ENCODE results near the gene HTR3B.

The HTR3B gene

GRCh38 chr11:113984781-113985180, 80.2 kb downstream of the HTR3B start:
- no peak for TF ChIP-seq FOXP2 (optimal IDR thresholded peaks at IDR 0.05; ENCODE audit: borderline replicate concordance, extremely low read depth, extremely low read length, insufficient read depth)
- TF ChIP-seq TAF1 (IDR thresholded peaks at IDR 0.05; ENCODE audit: borderline replicate concordance, insufficient read depth, low read length) = no peak
- TF ChIP-seq POLR2AphosphoS5 (IDR thresholded peaks at IDR 0.05; ENCODE audit: low read depth, low read length) = no peak
- no peak for TF ChIP-seq SIN3A (IDR thresholded peaks at IDR 0.05; ENCODE audit: borderline replicate concordance, insufficient read depth, low read length)
- no peak for TF ChIP-seq REST (IDR thresholded peaks at IDR 0.05; ENCODE audit: insufficient read depth in 1 of 2, low read depth in 2 of 2, low read length in 2 of 2)

- TF ChIP-seq FOXP2 (optimal IDR thresholded peaks at IDR 0.05; ENCODE audit: borderline replicate concordance, extremely low read depth, extremely low read length, insufficient read depth) = no peak
- TF ChIP-seq TAF1 (IDR thresholded peaks at IDR 0.05; ENCODE audit: borderline replicate concordance, insufficient read depth, low read length) = no peak
- TF ChIP-seq SIN3A (IDR thresholded peaks at IDR 0.05; ENCODE audit: borderline replicate concordance, insufficient read depth, low read length) = no peak
- no peak for TF ChIP-seq POLR2AphosphoS5 (IDR thresholded peaks at IDR 0.05; ENCODE audit: low read depth, low read length)
- no peak for TF ChIP-seq REST (IDR thresholded peaks at IDR 0.05; ENCODE audit: insufficient read depth in 1 of 2, low read depth in 2 of 2, low read length in 2 of 2)
Observed at GRCh38 chr11:113985906-113986305, 81.3 kb downstream of the HTR3B start.

- TF ChIP-seq FOXP2 (optimal IDR thresholded peaks at IDR 0.05; ENCODE audit: borderline replicate concordance, extremely low read depth, extremely low read length, insufficient read depth) = no peak
- TF ChIP-seq SIN3A (IDR thresholded peaks at IDR 0.05; ENCODE audit: borderline replicate concordance, insufficient read depth, low read length) = no peak
- no peak for TF ChIP-seq REST (IDR thresholded peaks at IDR 0.05; ENCODE audit: insufficient read depth in 1 of 2, low read depth in 2 of 2, low read length in 2 of 2)
- TF ChIP-seq TAF1 (IDR thresholded peaks at IDR 0.05; ENCODE audit: borderline replicate concordance, insufficient read depth, low read length) = no peak
- no peak for TF ChIP-seq POLR2AphosphoS5 (IDR thresholded peaks at IDR 0.05; ENCODE audit: low read depth, low read length)
Observed at GRCh38 chr11:113986351-113987140, 82.0 kb downstream of the HTR3B start.

- TF ChIP-seq POLR2AphosphoS5 (IDR thresholded peaks at IDR 0.05; ENCODE audit: low read depth, low read length) (no peak), REST (IDR thresholded peaks at IDR 0.05; ENCODE audit: insufficient read depth in 1 of 2, low read depth in 2 of 2, low read length in 2 of 2) (no peak), SIN3A (IDR thresholded peaks at IDR 0.05; ENCODE audit: borderline replicate concordance, insufficient read depth, low read length) (no peak), FOXP2 (optimal IDR thresholded peaks at IDR 0.05; ENCODE audit: borderline replicate concordance, extremely low read depth, extremely low read length, insufficient read depth) (no peak), TAF1 (IDR thresholded peaks at IDR 0.05; ENCODE audit: borderline replicate concordance, insufficient read depth, low read length) (no peak)
Observed at GRCh38 chr11:113989381-113989780, 84.8 kb downstream of the HTR3B start.
